ENCODE results near the gene NECAB3.

GRCh38 chr20:33707668-33708067 is 33.4 kb upstream of the NECAB3 start:
- TF ChIP-seq, protein P1, sequence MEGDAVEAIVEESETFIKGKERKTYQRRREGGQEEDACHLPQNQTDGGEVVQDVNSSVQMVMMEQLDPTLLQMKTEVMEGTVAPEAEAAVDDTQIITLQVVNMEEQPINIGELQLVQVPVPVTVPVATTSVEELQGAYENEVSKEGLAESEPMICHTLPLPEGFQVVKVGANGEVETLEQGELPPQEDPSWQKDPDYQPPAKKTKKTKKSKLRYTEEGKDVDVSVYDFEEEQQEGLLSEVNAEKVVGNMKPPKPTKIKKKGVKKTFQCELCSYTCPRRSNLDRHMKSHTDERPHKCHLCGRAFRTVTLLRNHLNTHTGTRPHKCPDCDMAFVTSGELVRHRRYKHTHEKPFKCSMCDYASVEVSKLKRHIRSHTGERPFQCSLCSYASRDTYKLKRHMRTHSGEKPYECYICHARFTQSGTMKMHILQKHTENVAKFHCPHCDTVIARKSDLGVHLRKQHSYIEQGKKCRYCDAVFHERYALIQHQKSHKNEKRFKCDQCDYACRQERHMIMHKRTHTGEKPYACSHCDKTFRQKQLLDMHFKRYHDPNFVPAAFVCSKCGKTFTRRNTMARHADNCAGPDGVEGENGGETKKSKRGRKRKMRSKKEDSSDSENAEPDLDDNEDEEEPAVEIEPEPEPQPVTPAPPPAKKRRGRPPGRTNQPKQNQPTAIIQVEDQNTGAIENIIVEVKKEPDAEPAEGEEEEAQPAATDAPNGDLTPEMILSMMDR (IDR thresholded peaks at IDR 0.05; ENCODE audit: insufficient read depth, low read length), result no peak
- TF ChIP-seq REST (IDR thresholded peaks at IDR 0.05; ENCODE audit: insufficient replicate concordance, low read depth) (no peak), SPI1 (IDR thresholded peaks at IDR 0.05; ENCODE audit: borderline replicate concordance, low read depth) (no peak), POLR2AphosphoS5 (IDR thresholded peaks at IDR 0.05; ENCODE audit: low read depth) (no peak)

Data from HL-60 (cell line).